RWPE2 (cell line): ENCODE measurements around the gene PDGFRB.

ENCODE experiments used
- ATAC-seq: fragments of 200-7000 bp; cut with Tn5 transposase; 3 replicates; pipeline ENCODE4 v1.9.1; 2021; ENCODE audit warnings: low read depth
- DNase-seq: peaks from one replicate; pipeline ENCODE4 v3.0.0-alpha.2; 2020; ENCODE audit warnings: low spot score
- H3K27ac ChIP-seq: fragments of 450-650 bp; 2 replicates; pipeline ENCODE4 v1.5.1; 2017; ENCODE audit warnings: mild to moderate bottlenecking; ENCODE audit not compliant: poor library complexity, severe bottlenecking
- H3K27me3 ChIP-seq: fragments of 250-450 bp; sonication (Bioruptor Pico); 2 replicates; pipeline ENCODE4 v1.5.1; 2021; ENCODE audit warnings: mild to moderate bottlenecking, moderate library complexity; ENCODE audit not compliant: insufficient read depth, poor library complexity, severe bottlenecking
- H3K36me3 ChIP-seq: fragments of 250-450 bp; sonication (Bioruptor Pico); 2 replicates; pipeline ENCODE4 v1.5.1; 2020; ENCODE audit warnings: low read depth, mild to moderate bottlenecking, moderate library complexity
- H3K4me1 ChIP-seq: fragments of 250-450 bp; sonication (Bioruptor Pico); 2 replicates; pipeline ENCODE4 v1.5.1; 2021; ENCODE audit warnings: mild to moderate bottlenecking, moderate library complexity; ENCODE audit not compliant: insufficient read depth, poor library complexity, severe bottlenecking
- H3K4me3 ChIP-seq: fragments of 250-450 bp; sonication (Bioruptor Pico); 2 replicates; pipeline ENCODE4 v1.5.1; 2021; ENCODE audit warnings: mild to moderate bottlenecking, moderate library complexity; ENCODE audit not compliant: severe bottlenecking
- H3K9me3 ChIP-seq: fragments of 250-450 bp; sonication (Bioruptor Pico); 2 replicates; pipeline ENCODE4 v1.5.1; 2021; ENCODE audit warnings: mild to moderate bottlenecking, moderate library complexity; ENCODE audit not compliant: severe bottlenecking
- CTCF ChIP-seq: fragments of 450-650 bp; IDR thresholded peaks from one replicate; pipeline ENCODE4 v1.5.1; 2017; ENCODE audit warnings: mild to moderate bottlenecking, moderate library complexity; ENCODE audit not compliant: poor library complexity, severe bottlenecking

Gene PDGFRB

GRCh38 chr5:150077996-150078801, 77.4 kb downstream of the PDGFRB start:
- Histone ChIP-seq H3K4me3 (no peak overlapping the region), H3K4me1 (no peaks in the 10 kb centered on the region), H3K9me3 (no peaks in the 10 kb centered on the region), H3K27ac (no peak overlapping the region), H3K36me3 (no peaks in the 10 kb centered on the region), H3K27me3 (peaks cover 3% of the 10 kb centered on the region)
- DNase-seq (no peak), ATAC-seq (no peak)
- TF ChIP-seq CTCF = no peak

GRCh38 chr5:150077060-150077459, 78.6 kb downstream of the PDGFRB start:
- ATAC-seq = no peak
- no peak for DNase-seq
- Histone ChIP-seq H3K27me3 (no peaks in the 10 kb centered on the region), H3K4me1 (no peaks in the 10 kb centered on the region), H3K4me3 (no peak overlapping the region), H3K36me3 (no peaks in the 10 kb centered on the region), H3K27ac (no peak overlapping the region), H3K9me3 (no peaks in the 10 kb centered on the region)
- no peak for TF ChIP-seq CTCF

GRCh38 chr5:150075806-150076205, 79.8 kb downstream of the PDGFRB start:
- H3K36me3 ChIP-seq = no peaks in the 10 kb centered on the region
- no peaks in the 10 kb centered on the region for H3K4me1 ChIP-seq
- H3K27me3 ChIP-seq = no peaks in the 10 kb centered on the region
- H3K9me3 ChIP-seq = no peaks in the 10 kb centered on the region
- no peak overlapping the region for H3K4me3 ChIP-seq
- ATAC-seq (no peak), DNase-seq (no peak)
- no peak for TF ChIP-seq CTCF
- H3K27ac ChIP-seq = no peak overlapping the region

- no peaks in the 10 kb centered on the region for H3K4me1 ChIP-seq
- no peaks in the 10 kb centered on the region for H3K9me3 ChIP-seq
- DNase-seq = no peak
- no peak for TF ChIP-seq CTCF
- H3K36me3 ChIP-seq = no peaks in the 10 kb centered on the region
- no peak overlapping the region for H3K27ac ChIP-seq
- ATAC-seq = no peak
- H3K27me3 ChIP-seq = no peaks in the 10 kb centered on the region
- no peak overlapping the region for H3K4me3 ChIP-seq
These were observed 80.4 kb downstream of the PDGFRB start for GRCh38 chr5:150075233-150075632.

- DNase-seq = no peak
- H3K4me3 ChIP-seq = no peak overlapping the region
- no peaks in the 10 kb centered on the region for H3K27me3 ChIP-seq
- no peak for TF ChIP-seq CTCF
- no peaks in the 10 kb centered on the region for H3K4me1 ChIP-seq
- no peaks in the 10 kb centered on the region for H3K9me3 ChIP-seq
- H3K27ac ChIP-seq = no peak overlapping the region
- ATAC-seq = no peak
- no peaks in the 10 kb centered on the region for H3K36me3 ChIP-seq
These were observed 82.0 kb downstream of the PDGFRB start for GRCh38 chr5:150073677-150074076.
